GM18867 (cell line): ENCODE results near the gene PRLR.
A peak's percentile ranks its signal among the peaks of the same experiment; 100 is the strongest.

ENCODE experiments used
- ATAC-seq: cut with Tn5 transposase; IDR thresholded peaks from one replicate; pipeline ENCODE4 v1.9.1; 2021; ENCODE audit warnings: mild to moderate bottlenecking, moderate library complexity; ENCODE audit not compliant: unreplicated experiment

PRLR gene

GRCh38 chr5:35236770-35237169 lies 6.5 kb upstream of the PRLR start:
- ATAC-seq, result no peak

GRCh38 chr5:35233601-35234000 lies 3.3 kb upstream of the PRLR start:
- no peak for ATAC-seq

- no peak for ATAC-seq
Observed at GRCh38 chr5:35233121-35233520, 2.8 kb upstream of the PRLR start.

- no peak for ATAC-seq
Observed at GRCh38 chr5:35232124-35232523, 1.8 kb upstream of the PRLR start.

- peak; percentile 65 for ATAC-seq
Observed at GRCh38 chr5:35229076-35230037, 930 bp downstream of the PRLR start.

- no peak for ATAC-seq
Observed at GRCh38 chr5:35228310-35228709, 2.0 kb downstream of the PRLR start.

GRCh38 chr5:35227720-35228119 lies 2.6 kb downstream of the PRLR start:
- no peak for ATAC-seq

GRCh38 chr5:35223787-35224395 lies 6.4 kb downstream of the PRLR start:
- ATAC-seq, result no peak

GRCh38 chr5:35220967-35221366 lies 9.3 kb downstream of the PRLR start:
- no peak for ATAC-seq

- ATAC-seq, result no peak
Observed at GRCh38 chr5:35218981-35219380, 11.3 kb downstream of the PRLR start.

GRCh38 chr5:35214051-35214450 lies 16.2 kb downstream of the PRLR start:
- no peak for ATAC-seq

GRCh38 chr5:35213608-35214007 lies 16.7 kb downstream of the PRLR start:
- no peak for ATAC-seq

GRCh38 chr5:35212122-35212982 lies 17.9 kb downstream of the PRLR start:
- peak; percentile 79 for ATAC-seq

- ATAC-seq, result no peak
Observed at GRCh38 chr5:35209862-35210261, 20.4 kb downstream of the PRLR start.

GRCh38 chr5:35205606-35206005 lies 24.7 kb downstream of the PRLR start:
- ATAC-seq, result no peak

- ATAC-seq, result no peak
Observed at GRCh38 chr5:35205186-35205585, 25.1 kb downstream of the PRLR start.

GRCh38 chr5:35203403-35203802 lies 26.9 kb downstream of the PRLR start:
- ATAC-seq, result peak; percentile 61

GRCh38 chr5:35202319-35203111 lies 27.8 kb downstream of the PRLR start:
- ATAC-seq, result peak; percentile 80

- ATAC-seq, result no peak
Observed at GRCh38 chr5:35201291-35201690, 29.0 kb downstream of the PRLR start.

GRCh38 chr5:35199886-35200285 lies 30.4 kb downstream of the PRLR start:
- ATAC-seq, result no peak
